CD4-positive, alpha-beta T cell treated with Interleukin-15 for 4 hours (primary cell): ENCODE data around the gene POLD4.
"Not testable (repeated sequence)": the region's sequence is repeated elsewhere in the genome, so short reads cannot be mapped to it uniquely, and the experiment has no call there.

Source experiments
- DNase-seq: peaks from one replicate; pipeline ENCODE4 v3.0.0-alpha.2; 2020; ENCODE audit warnings: low spot score

Gene POLD4

DNA sequence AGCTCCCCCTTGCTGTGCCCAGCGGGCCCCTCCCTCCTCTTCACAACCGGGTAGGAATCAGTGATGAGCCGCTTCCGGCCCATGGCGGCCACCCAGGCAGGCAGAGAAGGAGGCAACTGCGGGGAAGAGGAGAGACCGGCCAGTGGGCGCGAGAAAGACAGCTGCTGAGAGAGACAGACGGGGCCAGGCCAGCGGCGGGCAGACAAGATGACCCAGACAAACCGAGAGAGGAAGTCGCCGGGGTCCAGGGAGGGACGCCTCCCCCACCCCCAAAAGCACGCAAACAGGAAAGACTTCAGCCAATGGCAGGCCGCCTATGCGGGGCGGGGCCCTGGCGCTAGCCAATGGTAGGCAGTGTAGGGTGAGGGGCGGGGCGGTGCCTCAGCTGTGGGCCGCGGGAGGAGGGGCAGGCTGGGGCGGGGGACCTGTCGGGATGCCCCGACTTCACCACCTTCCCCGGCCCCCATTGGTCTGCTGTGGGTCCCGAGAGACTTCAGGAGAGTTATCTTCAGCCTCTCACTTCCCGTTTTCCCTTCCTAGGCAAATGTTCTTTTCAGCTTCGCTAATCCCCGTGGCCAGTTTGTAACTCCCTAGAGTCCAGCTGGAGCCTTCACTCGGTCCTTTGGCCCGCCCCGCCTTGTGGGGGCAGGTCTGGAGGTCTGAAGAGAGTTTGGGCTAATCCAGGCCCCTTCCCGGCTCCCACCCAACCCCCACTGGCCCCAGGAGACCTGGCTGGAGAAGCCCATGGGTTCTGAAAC lies at the start of gene POLD4:
POLD4 (minus strand) TSS at position 230 of the 758 bp plus-strand sequence; CDS start at position 83, 147 bp downstream.
- DNase-seq, result peak; percentile 96

DNA sequence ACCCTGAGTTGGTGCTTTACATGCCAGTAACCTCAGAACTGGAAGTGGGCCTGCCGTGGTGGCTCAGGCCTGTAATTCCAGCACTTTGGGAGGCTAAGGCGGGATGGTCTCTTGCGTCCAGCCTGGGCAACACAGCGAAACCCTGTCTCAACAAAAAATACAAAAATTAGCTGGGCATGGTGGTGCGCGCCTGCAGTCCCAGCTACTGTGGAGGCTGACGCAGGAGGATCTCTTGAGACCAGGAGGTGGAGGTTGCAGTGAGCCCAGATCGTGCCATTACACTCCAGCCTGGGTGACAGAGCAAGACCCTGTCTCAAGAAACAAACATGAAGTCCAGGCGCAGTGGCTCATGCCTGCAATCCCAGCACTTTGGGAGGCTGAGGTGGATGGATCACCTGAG lies 49.7 kb upstream of the POLD4 start:
- not testable (repeated sequence) for DNase-seq

DNA sequence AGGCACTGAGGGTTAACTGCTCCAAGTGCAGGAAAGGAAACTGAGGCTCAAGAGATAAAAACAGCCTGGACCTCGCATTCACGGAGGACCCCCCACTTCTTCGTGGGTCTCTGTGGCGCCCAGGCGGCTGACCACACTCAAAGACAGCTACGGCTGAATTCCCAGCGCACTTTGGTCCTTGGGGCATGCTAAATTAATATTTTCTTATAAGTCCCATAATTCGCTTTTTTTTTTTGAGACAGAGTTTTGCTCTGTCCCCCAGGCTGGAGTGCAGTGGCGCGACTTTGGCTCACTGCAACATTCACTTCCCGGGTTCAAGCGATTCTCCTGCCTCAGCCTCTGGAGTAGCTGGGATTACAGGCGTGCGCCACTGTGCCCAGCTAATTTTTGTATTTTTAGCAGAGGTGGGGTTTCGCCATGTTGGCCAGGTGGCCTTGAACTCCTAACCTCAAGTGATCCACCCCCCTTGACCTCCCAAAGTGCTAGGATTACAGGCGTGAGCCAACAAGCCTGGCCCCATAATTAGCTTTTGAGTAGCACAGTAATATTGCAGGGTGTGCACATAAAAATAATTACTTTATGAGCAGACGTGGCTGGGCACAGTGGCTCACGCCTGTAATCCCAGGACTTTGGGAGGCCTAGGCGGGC lies 49.0 kb upstream of the POLD4 start:
- not testable (repeated sequence) for DNase-seq

- peak; percentile 88 for DNase-seq
Observed at GRCh38 chr11:67401495-67402191, 48.3 kb upstream of the POLD4 start, which contains the start of gene PPP1CA. PPP1CA (minus strand) TSS chr11:67401858; CDS start chr11:67401782, 76 bp downstream.

DNA sequence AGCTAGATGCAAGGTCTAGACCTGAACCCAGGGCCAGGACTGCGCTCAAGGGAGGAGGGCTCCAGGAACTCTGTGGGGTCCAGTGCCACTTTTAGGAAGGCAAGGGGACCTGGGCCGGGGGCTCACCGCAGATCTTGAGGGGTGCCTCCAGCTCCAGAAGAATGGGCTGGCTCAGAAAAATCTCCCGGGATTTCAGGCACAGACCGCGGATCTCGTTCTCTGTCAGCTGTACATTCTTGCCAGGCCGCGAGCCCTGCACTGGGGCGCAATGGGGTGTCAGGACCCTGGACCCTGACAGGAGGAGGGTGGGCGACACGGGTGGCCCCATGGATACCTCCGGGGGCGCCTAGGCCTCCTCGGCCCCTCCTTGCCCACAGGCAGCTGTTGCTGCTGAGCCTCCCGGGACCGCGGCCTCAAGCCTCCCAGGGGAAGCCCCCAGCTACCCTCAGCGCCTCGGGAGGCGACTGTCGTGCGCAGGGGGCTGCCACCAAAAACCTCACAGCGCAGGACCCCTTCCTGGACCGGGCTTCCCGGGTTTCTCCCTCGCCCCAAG lies 47.7 kb upstream of the POLD4 start:
- DNase-seq, result no peak

- no peak for DNase-seq
Observed at GRCh38 chr11:67400251-67400941, 47.0 kb upstream of the POLD4 start.

DNA sequence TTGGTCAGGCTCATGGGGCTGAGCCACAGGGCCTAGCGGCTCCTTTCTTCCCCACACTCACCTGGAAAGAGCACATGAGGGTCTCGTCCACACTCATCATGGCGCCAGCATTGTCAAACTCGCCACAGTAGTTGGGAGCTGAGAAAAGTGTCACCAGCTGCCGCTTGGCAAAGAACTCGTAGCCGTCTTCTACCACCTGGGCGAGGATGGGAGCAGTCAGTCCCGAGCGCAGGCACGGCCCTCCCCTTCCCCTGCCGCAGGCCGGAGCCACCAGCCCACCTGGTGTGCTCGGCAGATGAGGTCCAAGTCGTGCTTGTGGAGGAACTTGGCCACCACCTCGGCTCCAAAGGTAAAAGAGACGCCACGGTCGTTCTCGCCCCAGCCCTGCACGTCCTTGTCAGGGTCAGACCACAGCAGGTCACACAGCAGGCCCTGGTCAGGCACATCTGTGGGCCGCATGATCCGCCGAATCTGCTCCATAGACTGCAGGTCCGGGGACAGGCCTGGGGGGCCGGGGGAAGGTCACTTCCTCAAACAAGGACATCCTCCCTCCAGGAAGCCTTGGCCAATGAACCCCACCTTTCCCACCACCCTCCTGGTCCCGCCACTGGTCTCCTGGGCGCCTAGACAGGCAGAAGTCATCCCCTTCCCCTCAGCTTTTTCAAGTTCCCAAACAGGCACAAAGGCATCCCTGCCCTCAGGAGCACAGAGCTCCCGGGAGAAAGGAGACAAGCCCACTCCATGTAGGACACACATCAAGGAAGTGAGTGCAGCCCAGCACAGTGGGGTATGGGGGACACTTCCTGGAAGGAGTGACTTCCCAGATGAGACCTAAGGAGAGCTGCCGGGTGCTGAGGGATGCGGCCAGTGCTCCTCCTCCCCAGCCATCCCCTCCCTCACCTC lies 45.6 kb upstream of the POLD4 start:
- DNase-seq, result no peak

- DNase-seq, result no peak
Observed at GRCh38 chr11:67397986-67398660, 44.8 kb upstream of the POLD4 start.

GRCh38 chr11:67397536-67397935 lies 44.2 kb upstream of the POLD4 start:
- DNase-seq, result no peak

GRCh38 chr11:67396587-67397389 lies 43.4 kb upstream of the POLD4 start:
- no peak for DNase-seq

DNA sequence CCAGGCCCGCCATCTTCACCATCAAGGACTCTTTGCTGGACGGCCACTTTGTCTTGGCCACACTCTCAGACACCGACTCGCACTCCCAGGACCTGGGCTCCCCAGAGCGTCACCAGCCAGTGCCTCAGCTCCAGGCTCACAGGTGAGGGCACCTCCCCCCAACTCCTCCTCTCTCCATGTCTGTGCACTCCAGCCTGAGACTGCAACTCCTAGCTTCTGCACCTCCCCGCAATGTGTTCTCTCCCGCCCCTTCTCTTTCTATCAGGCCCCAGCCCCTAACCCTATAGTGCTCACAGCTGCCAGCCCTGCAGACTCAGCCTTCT lies 42.9 kb upstream of the POLD4 start:
- DNase-seq, result no peak

DNA sequence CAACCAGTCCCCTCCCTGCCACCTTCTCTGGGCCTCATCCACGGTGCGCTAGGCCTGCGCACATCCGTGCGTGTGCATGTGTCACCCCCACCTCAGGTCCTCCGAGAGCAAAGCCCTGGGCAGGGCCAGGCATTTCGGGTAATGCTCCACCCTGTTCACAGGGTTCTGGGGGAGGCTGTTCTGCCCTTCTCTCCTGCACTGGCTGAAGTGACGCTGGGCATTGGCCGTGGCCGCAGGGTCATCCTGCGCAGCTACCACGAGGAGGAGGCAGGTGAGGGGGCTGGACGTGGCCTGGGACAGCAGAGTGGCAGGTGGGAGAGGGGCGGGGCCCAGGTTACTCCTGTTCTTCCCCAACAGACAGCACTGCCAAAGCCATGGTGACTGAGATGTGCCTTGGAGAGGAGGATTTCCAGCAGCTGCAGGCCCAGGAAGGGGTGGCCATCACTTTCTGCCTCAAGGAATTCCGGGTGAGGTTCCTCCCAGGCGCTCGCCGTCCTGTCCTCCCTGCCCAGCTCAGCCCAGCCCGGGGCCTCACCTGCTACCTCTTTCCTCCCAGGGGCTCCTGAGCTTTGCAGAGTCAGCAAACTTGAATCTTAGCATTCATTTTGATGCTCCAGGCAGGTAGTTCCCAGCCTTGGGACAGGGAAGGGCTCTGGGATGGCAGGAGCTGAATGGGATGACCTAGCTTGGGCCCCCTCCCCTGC lies 42.4 kb upstream of the POLD4 start:
- DNase-seq, result no peak

GRCh38 chr11:67393990-67394389 lies 40.6 kb upstream of the POLD4 start:
- no peak for DNase-seq

GRCh38 chr11:67393437-67393836 lies 40.1 kb upstream of the POLD4 start:
- DNase-seq, result no peak

DNA sequence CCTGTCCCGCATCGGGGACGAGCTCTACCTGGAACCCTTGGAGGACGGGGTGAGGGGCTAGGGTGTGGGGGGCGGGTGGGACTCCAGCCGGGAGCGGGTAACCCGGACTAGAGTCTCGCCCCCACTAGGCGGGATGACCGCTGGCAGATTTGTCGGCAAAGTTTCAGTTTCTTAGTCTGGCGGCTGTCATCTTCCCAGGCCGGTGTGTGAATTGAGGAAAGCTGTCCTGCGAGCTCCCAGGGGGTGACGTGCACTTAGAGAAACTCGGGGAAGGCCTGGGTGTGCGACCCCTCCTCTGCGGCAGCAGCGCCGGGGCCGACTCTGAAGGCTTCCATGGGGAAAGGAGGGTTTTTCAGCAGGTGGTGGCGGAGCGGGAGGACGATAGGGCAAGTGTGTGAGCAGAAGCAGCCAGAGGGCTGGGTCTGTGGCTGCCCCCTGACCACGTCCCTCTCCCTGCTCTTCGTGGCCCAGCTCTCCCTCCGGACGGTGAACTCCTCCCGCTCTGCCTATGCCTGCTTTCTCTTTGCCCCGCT lies 38.9 kb upstream of the POLD4 start:
- no peak for DNase-seq

GRCh38 chr11:67391304-67392182 lies 38.2 kb upstream of the POLD4 start, which contains the start of gene RAD9A:
RAD9A (plus strand) TSS chr11:67391986; CDS start chr11:67392045, 59 bp downstream.
- peak; percentile 89 for DNase-seq

DNA sequence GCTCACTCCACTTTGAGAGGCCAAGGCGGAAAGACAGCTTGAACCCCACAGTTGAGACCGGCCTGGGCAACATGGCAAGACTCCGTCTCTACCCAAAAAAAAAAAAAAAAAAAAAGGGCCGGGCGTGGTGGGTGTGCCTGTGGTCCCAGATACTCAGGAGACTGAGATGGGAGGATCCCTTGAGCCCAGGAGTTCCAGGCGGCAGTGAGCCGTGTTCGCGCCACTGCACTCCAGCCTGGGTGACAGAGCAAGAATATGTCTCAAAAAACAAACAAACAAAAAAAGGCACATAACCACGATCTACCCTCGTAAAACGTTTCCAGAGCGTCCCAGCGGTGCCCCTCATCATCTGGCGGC lies 37.6 kb upstream of the POLD4 start:
- DNase-seq, result no peak

DNA sequence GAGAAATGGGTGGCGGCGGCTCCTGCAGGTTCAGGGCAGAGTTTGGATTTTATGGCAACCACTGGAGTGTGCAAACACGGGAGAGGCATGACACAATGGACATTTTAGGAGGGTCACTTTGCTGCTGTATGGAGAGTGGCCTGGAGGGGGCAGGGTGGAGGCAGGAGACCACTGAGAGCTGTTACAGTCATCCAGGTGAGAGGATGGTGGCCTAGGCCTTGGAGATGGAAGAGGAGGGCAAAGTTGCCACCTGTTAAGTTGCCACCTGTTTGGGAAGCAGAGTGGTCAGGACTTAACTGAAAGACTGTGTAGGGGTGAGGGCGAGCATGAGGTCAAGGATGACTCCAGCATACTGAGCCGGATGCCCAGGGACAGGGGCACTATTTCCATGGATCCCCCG lies 36.1 kb upstream of the POLD4 start:
- peak; percentile 58 for DNase-seq
